Uterus (tissue), 2 donors: ENCODE data around the gene CTNND2.

Experiments used
- POLR2A ChIP-seq, 2 donors: fragments of 450-650 bp; IDR thresholded peaks; one replicate each; pipeline ENCODE4 v1.6.1; 2016; ENCODE audit warnings: antibody characterized with exemption in 2 of 2, mild to moderate bottlenecking in 1 of 2, moderate library complexity in 1 of 2
- TF ChIP-seq, protein P1 (sequence below), 4 experiments: fragments of 200-600 bp in 2 of 4; fragments of 450-650 bp in 2 of 4; sonication (generic) in 2 of 4; IDR thresholded peaks; one replicate each; pipeline ENCODE4 v1.5.1; 2016 to 2019; ENCODE audit warnings: antibody characterized with exemption in 4 of 4, mild to moderate bottlenecking in 2 of 4, moderate library complexity in 1 of 4

DNA sequence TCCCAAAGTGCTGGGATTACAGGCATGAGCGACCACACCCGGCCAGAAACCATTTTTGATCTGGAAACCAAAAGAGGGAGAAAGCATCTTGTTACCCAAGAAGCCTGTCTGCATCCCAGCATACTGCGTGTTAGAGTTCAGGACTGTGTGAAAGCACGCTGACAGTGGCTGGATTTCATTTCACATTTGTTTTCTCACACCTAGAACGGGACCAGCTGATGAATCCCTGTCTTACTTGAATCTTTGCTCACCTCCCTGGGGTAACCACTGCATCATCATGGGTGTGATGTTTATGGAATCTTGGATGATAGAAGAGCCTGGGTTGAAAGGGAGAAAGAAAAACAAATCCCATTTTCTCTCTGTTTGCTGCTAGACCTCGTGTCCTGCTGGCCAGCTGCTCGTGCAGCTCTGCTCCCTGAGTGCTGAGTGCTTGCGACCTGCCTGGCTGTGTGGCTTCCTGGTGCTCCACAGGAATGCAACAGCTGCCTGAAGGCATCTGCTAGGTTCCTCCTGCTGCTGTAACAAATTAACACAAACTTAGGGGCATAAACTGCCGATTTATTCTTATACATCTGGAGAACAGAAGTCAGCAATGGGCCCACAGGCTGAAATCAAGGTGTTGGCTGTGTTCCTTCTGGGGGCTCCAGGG lies 764.9 kb downstream of the CTNND2 start:
- TF ChIP-seq, protein P1, sequence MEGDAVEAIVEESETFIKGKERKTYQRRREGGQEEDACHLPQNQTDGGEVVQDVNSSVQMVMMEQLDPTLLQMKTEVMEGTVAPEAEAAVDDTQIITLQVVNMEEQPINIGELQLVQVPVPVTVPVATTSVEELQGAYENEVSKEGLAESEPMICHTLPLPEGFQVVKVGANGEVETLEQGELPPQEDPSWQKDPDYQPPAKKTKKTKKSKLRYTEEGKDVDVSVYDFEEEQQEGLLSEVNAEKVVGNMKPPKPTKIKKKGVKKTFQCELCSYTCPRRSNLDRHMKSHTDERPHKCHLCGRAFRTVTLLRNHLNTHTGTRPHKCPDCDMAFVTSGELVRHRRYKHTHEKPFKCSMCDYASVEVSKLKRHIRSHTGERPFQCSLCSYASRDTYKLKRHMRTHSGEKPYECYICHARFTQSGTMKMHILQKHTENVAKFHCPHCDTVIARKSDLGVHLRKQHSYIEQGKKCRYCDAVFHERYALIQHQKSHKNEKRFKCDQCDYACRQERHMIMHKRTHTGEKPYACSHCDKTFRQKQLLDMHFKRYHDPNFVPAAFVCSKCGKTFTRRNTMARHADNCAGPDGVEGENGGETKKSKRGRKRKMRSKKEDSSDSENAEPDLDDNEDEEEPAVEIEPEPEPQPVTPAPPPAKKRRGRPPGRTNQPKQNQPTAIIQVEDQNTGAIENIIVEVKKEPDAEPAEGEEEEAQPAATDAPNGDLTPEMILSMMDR (IDR thresholded peaks at IDR 0.05): no peak
- no peak for TF ChIP-seq POLR2A (IDR thresholded peaks at IDR 0.05)
